Right lobe of liver (tissue), 4 donors: ENCODE data around the gene DPT.

ENCODE experiments used
- CTCF ChIP-seq, 4 donors: fragments of 200-600 bp in 3 of 4; fragments of 450-650 bp in 1 of 4; IDR thresholded peaks; one replicate each; pipeline versions ENCODE4 v1.5.1 to v1.8.0; 2016 to 2022; ENCODE audit warnings: antibody characterized with exemption in 4 of 4, mild to moderate bottlenecking in 2 of 4
- POLR2A ChIP-seq: fragments of 450-650 bp; IDR thresholded peaks from one replicate; pipeline ENCODE4 v1.6.1; 2017; ENCODE audit warnings: antibody characterized with exemption, mild to moderate bottlenecking
- donor health status: DM: no; HTN: no; CAD: no.
- donor health status: DM: no; HTN: no; CAD: no.
- donor health status: DM: no; HTN: yes; CAD: no.

GRCh38 chr1:168736520-168736919, 7.5 kb upstream of the DPT start:
- TF ChIP-seq POLR2A (no peak), CTCF (IDR thresholded peaks at IDR 0.05) (no peak)
